GM18498 (cell line): ENCODE data around the gene KRTAP23-1.

Source experiments
- ATAC-seq: cut with Tn5 transposase; IDR thresholded peaks from one replicate; pipeline ENCODE4 v1.9.1; 2021; ENCODE audit warnings: mild to moderate bottlenecking, moderate library complexity; ENCODE audit not compliant: unreplicated experiment

KRTAP23-1 gene

DNA sequence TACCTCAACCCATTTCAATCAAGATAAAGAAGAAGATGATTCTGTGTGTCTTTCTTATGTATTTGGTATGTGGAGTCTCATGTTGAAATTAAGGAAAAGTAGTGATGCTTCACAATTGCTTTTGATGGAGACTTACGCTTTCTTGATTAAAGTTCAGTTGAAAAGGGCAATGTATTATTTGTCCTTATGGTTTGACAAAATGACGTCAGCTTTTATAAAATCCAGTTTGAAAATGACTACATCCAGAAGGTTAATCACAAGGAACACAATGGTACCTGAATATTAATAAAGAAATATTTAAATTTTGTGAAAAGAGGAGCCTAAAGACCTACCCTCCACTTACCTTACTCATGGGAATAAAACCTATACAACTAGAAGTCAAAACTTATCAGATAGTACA lies 32.7 kb downstream of the KRTAP23-1 start:
- no peak for ATAC-seq

DNA sequence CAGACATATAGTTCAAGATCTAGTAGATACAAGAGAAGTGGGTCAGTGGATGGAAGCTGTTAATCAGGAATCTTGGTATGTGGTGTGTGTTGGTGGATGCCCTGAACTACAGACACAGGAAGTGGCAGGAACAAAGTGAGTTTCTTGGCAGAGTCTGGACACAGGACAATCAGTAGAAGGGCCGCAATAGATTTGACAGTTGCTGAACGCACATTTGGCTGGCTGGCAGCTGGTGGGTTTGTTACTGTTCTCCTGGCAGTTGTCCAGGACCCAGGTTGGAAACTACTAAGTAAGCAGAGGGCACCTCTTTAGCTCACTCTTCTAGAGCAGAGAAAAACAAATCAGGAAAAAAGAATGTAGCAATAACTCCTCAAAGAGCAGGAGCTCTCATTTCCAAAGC lies 41.5 kb downstream of the KRTAP23-1 start:
- ATAC-seq, result no peak

DNA sequence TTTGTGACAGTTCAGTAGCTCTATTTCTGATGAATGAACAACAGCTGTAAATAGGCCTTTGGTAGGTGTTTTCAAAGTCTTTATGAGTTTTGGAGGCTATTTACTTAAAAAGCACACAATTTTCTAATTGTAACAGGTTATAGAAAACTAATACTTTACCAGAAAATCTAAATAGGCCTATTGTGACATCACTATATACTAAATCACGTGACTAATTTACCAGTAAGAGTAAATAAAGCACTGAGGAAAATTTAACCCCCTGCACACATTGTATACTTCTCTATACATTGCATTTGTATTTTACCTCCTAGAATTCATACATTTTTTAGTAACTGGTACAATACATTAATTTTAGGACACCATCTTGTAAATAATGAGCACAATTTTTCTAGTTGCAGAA lies 43.3 kb downstream of the KRTAP23-1 start:
- ATAC-seq, result no peak
